Esophagus muscularis mucosa (tissue), 4 donors: ENCODE results near the gene GNL1. TPM values are rescaled to one million over a fixed set of nuclear protein-coding genes. Genes with fewer than 3 reads are reported as not detected.
"Not testable (repeated sequence)": the region's sequence is repeated elsewhere in the genome, so short reads cannot be mapped to it uniquely, and the experiment has no call there.

Experiments
- DNase-seq: peaks from one replicate; pipeline ENCODE4 v3.0.0-alpha.2; 2017; ENCODE audit errors: extremely low spot score
- H3K27ac ChIP-seq, 4 donors: fragments of 200-600 bp; sonication (generic); replicated peaks in 1 of 4; 1 replicate in 3 of 4; 2 replicates in 1 of 4; pipeline ENCODE4 v1.5.1; 2016 to 2019; ENCODE audit warnings: mild to moderate bottlenecking in 1 of 4
- H3K27me3 ChIP-seq, 4 donors: fragments of 200-600 bp; sonication (generic); one replicate each; pipeline versions ENCODE4 v1.5.1 to v1.6.0; 2016 to 2019
- H3K36me3 ChIP-seq, 4 donors: fragments of 200-600 bp; sonication (generic); one replicate each; pipeline ENCODE4 v1.5.1; 2016 to 2019
- H3K4me1 ChIP-seq, 4 donors: fragments of 200-600 bp; sonication (generic); one replicate each; pipeline ENCODE4 v1.5.1; 2016 to 2019
- H3K4me3 ChIP-seq, 4 donors: fragments of 200-600 bp; sonication (generic); 1 replicate in 2 of 4; 2 replicates in 2 of 4; pipeline ENCODE4 v1.5.1; 2016 to 2019; ENCODE audit warnings: mild to moderate bottlenecking in 4 of 4, moderate library complexity in 1 of 4
- H3K9me3 ChIP-seq, 4 donors: fragments of 200-600 bp; sonication (generic); 1 replicate in 3 of 4; 2 replicates in 1 of 4; pipeline ENCODE4 v1.5.1; 2016 to 2019
- CTCF ChIP-seq, 3 experiments: fragments of 200-600 bp in 2 of 3; fragments of 450-650 bp in 1 of 3; sonication (generic) in 2 of 3; IDR thresholded peaks; one replicate each; pipeline ENCODE4 v1.5.1; 2017 to 2019; ENCODE audit warnings: antibody characterized with exemption in 3 of 3, mild to moderate bottlenecking in 2 of 3, moderate library complexity in 1 of 3
- EP300 ChIP-seq: sonication (generic); formaldehyde crosslinking; IDR thresholded peaks from one replicate; pipeline ENCODE4 v1.6.1; 2017; ENCODE audit warnings: antibody characterized with exemption
- POLR2A ChIP-seq: fragments of 450-650 bp; IDR thresholded peaks from one replicate; pipeline ENCODE4 v1.6.1; 2017; ENCODE audit warnings: antibody characterized with exemption, moderate library complexity, mild to moderate bottlenecking, low read depth
- POLR2AphosphoS5 ChIP-seq, 2 donors: sonication (generic); formaldehyde crosslinking; IDR thresholded peaks; one replicate each; pipeline ENCODE4 v1.6.1; 2017; ENCODE audit warnings: antibody characterized with exemption in 2 of 2
- WGBS: methylation state at CpG from one replicate; pipeline ENCODE4 v1.1.5; 2018; 5-methylcytosine and 5-hydroxymethylcytosine counted together
- intact Hi-C: fragments of 100-400 bp; cut with DNase I; formaldehyde crosslinking; loops from one replicate; pipeline ENCODE4 v1.15.1; 2023
- total RNA-seq, 4 donors: library from RNA; depleted of rRNA; stranded (reverse); fragments of >200 nt; gene quantifications; one replicate each; pipeline versions ENCODE4 v1.1.0 to v1.2.1, GENCODE V29; 2016

Gene GNL1
- total RNA-seq, 4 donors from 2014 or later, result 30.3 to 53.5 (median 36.1) TPM

GRCh38 chr6:30517767-30518504, 38.4 kb downstream of the GNL1 start:
- intact Hi-C loops, H3K9me3 ChIP-seq, H3K36me3 ChIP-seq, H3K4me3 ChIP-seq, DNase-seq, H3K27ac ChIP-seq, H3K27me3 ChIP-seq: not testable (repeated sequence)
- peaks cover 5 to 12% (median 7%) of the 10 kb centered on the region in 4 donors for H3K4me1 ChIP-seq
- 86% methylated on average over 16 of the region's 21 CpGs for WGBS

- Histone ChIP-seq H3K27ac (peak overlapping the region; percentile 76 to 87 (median 80)), H3K4me1 (peaks cover 5 to 12% (median 7%) of the 10 kb centered on the region in 4 donors), H3K4me3 (peak overlapping the region; percentile 51 to 68 (median 55))
- WGBS, result 55% methylated on average over 9 of the region's 9 CpGs
- H3K27me3 ChIP-seq, H3K36me3 ChIP-seq, H3K9me3 ChIP-seq, intact Hi-C loops, DNase-seq: not testable (repeated sequence)
Measured at GRCh38 chr6:30516754-30517076, 39.6 kb downstream of the GNL1 start.

- peak overlapping the region; percentile 76 to 87 (median 80) for H3K27ac ChIP-seq
- peak; percentile 97 for DNase-seq
- peaks cover 0 to 3% (median 0%) of the 10 kb centered on the region in 4 donors for H3K9me3 ChIP-seq
- 6% methylated on average over 27 of the region's 33 CpGs for WGBS
- no peaks in the 10 kb centered on the region for H3K36me3 ChIP-seq
- peaks cover 5 to 13% (median 7%) of the 10 kb centered on the region in 4 donors for H3K4me1 ChIP-seq
- peaks cover 0 to 8% (median 0%) of the 10 kb centered on the region in 4 donors for H3K27me3 ChIP-seq
- intact Hi-C loops, result no loop called here
- TF ChIP-seq EP300 (peak; percentile 45), POLR2AphosphoS5 (IDR thresholded peaks at IDR 0.05) (peak; percentile 75 to 85), CTCF (IDR thresholded peaks at IDR 0.05) (no peak), POLR2A (peak; percentile 45)
- H3K4me3 ChIP-seq, result peak overlapping the region; percentile 51 to 68 (median 55)
Measured at GRCh38 chr6:30515944-30516753, 40.1 kb downstream of the GNL1 start.

GRCh38 chr6:30515106-30515505, 41.2 kb downstream of the GNL1 start:
- Histone ChIP-seq H3K27me3 (no peaks in the 10 kb centered on the region), H3K36me3 (no peaks in the 10 kb centered on the region), H3K4me3 (no peak overlapping the region), H3K4me1 (peaks cover 5 to 14% (median 7%) of the 10 kb centered on the region in 4 donors), H3K27ac (peak overlapping the region; percentile 76 to 87 (median 80)), H3K9me3 (peaks cover 0 to 3% (median 0%) of the 10 kb centered on the region in 4 donors)
- DNase-seq, result no peak
- TF ChIP-seq POLR2A (no peak), CTCF (IDR thresholded peaks at IDR 0.05) (no peak), POLR2AphosphoS5 (IDR thresholded peaks at IDR 0.05) (no peak)
- intact Hi-C loops, result no loop called here
- 61% methylated on average over 4 of the region's 4 CpGs for WGBS

- TF ChIP-seq EP300 (no peak), POLR2AphosphoS5 (IDR thresholded peaks at IDR 0.05) (no peak), POLR2A (no peak), CTCF (IDR thresholded peaks at IDR 0.05) (no peak)
- Histone ChIP-seq H3K4me3 (no peak overlapping the region), H3K36me3 (no peaks in the 10 kb centered on the region), H3K9me3 (peaks cover 0 to 1% (median 0%) of the 10 kb centered on the region in 4 donors), H3K27ac (no peak overlapping the region), H3K4me1 (peaks cover 5 to 14% (median 7%) of the 10 kb centered on the region in 4 donors), H3K27me3 (no peaks in the 10 kb centered on the region)
- intact Hi-C loops, result no loop called here
- WGBS, result 93% methylated on average over 2 of the region's 2 CpGs
- DNase-seq, result peak; percentile 53
Measured at GRCh38 chr6:30513451-30513850, 42.8 kb downstream of the GNL1 start.
